Stimulated activated CD4-positive, alpha-beta T cell treated with anti-CD3 and anti-CD28 coated beads, Interleukin-4, amount 100 ng/mL, for 4 hours (primary cell): ENCODE results near the gene EZR.

ENCODE experiments used
- DNase-seq, 2 experiments: peaks; one replicate each; pipeline ENCODE4 v3.0.0-alpha.2; 2020

Gene EZR

DNA sequence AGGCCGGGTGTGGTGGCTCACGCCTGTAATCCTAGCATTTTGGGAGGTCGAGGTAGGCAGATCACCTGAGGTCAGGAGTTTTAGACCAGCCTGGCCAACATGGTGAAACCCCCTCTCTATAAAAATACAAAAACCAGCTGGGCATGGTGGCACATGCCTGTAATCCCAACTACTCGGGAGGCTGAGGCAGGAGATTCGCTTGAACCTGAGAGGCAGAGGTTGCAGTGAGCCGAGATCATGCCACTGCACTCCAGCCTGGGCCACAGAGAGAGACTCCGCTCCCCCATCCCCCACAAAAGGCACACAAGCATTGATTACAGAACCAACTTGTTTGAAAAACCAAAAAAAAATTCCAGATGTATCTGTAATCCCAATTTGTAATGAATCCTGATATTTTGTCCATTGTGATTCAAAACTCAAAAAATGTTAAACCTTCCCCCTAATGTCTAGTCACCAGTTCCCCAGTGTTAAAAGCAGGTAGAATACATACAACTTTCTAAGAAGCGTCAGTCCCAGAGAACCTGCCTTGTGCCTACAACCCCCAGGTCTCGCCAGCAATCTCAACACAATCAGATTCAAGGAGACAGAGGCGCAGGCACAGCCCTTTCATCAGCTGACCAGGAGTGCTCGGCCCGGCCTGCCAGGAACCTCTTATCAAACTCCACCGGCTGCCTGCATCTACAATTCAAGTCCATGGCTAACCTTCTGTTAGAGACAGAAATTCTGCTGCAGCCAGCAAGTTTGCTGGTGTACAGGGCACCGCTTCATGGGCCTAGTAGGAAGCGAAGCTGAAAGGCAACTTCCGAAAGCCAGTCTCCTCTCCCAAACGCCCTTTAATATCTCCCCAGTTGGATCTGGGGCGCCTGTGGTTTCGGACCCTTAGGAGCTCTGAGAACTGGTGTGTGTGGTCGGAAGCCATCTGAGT lies 2.1 kb downstream of the EZR start:
- DNase-seq, result no peak

GRCh38 chr6:158816329-158816728 lies 2.8 kb downstream of the EZR start:
- DNase-seq, result no peak

DNA sequence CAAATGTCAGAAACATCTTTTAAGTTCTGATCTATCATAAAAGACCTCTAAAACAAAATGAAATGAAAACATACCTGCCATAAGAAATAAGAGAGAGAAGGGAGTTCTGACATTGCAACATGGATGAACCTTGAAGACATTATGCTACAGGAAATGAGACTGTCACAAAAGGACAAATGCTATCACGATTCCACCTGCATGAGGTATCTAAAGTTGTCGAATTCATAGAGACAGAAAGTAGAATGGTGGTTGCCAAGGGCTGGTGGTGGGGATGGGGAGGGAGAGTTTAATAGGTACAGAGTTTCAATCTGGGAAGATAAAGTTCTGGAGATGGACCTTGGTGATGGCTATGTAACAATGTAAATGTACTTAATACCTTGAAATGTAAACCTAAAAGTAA lies 3.3 kb downstream of the EZR start:
- DNase-seq, result no peak

DNA sequence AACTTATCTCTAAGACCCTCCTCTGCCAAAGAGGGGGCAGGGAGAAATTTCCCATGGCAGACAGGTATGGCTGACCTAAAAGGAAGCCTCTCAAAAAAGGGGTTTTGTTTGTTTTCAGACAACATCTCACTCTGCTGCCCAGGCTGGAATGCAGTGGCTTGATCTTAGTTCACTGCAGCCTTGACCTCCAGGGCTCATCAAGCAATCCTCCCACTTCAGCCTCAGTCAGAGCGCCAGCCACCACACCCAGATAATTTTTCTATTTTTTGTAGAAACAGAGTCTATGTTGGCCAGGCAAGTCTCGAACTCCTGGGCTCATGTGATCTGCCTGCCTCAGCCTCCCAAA lies 3.8 kb downstream of the EZR start:
- DNase-seq, result no peak

- no peak for DNase-seq
Measured at GRCh38 chr6:158813032-158813431, 6.1 kb downstream of the EZR start.

GRCh38 chr6:158812611-158813010 lies 6.6 kb downstream of the EZR start:
- DNase-seq, result no peak

GRCh38 chr6:158810155-158811095 lies 8.7 kb downstream of the EZR start:
- no peak for DNase-seq

DNA sequence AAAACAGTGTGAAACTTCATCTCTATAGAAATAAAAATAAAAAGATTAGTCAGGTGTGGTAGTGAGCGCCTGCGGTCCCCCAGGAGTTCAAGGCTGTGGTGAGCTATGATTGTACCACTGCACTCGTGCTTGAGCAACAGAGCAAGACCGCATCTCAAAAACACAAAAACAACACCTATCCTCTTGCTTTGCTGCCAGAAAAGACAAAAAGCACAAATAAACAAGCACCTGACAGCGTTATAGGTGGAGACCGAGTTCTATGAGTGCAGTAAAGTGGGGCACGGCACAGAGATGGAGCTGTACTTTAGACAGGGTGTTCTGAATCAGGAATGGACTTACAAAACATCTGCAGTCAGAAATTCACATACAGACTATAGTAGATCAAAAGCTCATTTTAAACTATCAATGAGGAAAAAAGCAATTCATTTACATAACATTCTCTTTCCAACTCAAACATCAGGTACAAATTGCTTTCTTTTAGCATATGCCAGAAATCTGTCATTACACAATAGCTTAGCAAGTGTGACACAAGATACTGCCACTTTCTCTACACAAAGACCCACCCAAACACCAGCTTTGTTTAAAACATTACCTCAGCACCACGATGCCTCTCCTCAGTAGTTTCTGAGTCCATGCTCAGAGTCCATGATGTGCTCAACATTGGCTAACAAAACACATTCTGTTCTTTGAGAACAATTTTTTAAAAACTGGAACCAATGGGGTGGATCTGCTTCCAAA lies 10.1 kb downstream of the EZR start:
- no peak for DNase-seq

DNA sequence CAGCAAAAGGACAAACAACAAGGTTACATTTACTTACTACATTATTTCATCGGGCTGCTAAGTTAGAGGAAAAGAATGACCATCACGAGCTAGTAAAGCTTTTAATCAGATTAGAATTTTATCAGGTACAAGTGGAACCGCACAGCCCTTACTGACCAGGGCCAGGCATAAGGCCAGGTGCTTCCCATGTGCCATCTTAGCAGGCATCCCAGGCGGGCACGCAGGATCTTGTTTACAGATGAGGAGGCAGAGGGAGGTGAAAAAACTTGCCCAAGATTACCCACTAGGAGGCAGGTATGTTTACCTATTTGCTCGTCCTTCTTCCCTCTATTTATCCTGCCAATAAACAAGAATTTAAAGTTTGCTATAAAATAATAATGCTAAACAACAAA lies 10.7 kb downstream of the EZR start:
- no peak for DNase-seq

DNA sequence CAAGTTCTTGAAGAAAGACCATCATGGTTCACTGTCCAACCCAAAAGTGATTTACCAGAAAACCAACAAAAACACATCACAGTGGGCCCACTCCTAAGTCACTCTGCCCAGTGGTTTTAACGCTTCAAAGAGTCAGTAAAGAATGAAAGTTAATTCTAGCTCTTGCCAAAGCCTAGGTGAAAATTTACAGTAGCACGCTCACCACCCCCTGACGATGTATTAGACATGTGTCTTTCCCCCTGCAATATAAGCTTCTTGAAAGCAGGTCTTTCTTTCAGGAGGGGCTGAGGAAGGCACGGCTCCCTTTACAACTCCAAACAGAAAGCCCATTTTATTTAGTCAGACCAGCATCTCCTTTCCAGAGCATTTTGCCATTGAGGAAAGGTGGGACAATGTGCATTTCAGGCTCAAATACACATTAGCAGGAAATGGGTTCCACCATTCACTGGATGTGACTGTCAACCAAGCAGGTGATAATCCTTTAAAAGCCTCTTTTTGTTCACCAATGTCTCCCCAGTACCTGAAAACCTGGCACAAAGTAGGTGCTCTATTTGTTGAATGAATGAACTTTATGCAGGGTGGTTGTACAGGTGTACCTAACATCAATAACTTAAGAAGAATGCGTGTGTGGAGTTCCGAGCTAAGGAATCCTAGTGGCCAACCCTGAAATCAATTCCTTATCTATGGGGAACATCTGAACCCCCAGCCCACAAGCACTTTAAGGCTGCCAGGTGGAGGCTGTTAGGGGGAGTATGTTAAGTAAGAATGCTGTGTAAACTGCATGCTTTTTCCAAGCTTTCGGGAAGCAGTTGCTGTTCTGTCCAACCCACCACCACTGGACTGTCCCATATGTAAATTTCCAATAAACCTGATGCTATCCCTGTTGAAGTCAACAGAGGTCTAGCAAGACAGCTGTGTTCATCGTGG lies 11.4 kb downstream of the EZR start:
- DNase-seq, result no peak

- DNase-seq, result no peak
Measured at GRCh38 chr6:158805698-158806377, 13.3 kb downstream of the EZR start.

DNA sequence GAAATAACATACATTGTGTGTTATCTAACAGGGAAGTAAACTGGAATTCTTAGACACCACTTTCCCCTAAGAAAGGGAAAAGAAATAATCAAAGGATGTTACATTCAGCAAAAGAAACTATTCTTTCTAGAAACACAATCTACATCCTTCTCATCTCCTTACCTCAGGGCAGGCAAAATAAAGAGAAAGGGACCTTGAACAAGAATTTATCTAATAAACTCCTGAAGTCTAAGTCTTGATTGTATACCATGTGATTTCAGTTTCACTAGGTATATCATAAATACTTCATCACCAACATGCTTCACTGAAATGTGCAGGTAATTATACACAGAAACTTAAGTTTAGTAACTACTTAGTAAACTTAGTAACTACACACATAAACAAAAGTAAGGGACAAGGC lies 15.0 kb downstream of the EZR start:
- DNase-seq, result no peak

- no peak for DNase-seq
Measured at GRCh38 chr6:158803733-158804143, 15.4 kb downstream of the EZR start.

DNA sequence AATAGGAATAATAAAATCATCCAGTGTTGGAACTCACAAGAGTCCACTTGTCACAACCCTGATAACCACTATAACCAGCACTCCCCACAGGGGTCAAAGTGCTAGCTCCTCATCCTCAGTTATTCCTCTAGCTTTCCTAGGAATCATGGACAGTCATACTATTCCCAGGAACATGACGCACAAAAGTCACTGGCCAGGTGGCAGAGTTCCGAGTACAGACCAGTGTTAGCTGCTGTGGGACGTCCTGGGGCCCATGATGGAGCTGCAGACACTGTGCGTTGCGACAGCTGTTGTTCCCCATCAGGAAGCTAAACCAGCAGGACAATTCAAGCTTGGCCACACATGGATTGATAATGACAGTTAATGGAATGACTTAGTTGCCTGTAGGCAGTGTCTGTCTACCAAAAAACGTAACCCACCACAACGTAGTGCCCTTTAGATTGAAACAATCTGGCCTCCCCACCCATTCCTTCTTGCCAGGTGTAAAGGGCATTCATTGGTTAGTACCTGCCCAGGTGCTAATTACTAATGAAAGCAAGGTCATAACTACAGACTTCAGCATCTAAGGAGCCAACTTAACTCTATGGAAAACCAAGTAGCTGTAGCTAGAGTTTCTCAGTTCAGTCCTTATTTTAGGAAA lies 17.4 kb downstream of the EZR start:
- DNase-seq, result no peak

DNA sequence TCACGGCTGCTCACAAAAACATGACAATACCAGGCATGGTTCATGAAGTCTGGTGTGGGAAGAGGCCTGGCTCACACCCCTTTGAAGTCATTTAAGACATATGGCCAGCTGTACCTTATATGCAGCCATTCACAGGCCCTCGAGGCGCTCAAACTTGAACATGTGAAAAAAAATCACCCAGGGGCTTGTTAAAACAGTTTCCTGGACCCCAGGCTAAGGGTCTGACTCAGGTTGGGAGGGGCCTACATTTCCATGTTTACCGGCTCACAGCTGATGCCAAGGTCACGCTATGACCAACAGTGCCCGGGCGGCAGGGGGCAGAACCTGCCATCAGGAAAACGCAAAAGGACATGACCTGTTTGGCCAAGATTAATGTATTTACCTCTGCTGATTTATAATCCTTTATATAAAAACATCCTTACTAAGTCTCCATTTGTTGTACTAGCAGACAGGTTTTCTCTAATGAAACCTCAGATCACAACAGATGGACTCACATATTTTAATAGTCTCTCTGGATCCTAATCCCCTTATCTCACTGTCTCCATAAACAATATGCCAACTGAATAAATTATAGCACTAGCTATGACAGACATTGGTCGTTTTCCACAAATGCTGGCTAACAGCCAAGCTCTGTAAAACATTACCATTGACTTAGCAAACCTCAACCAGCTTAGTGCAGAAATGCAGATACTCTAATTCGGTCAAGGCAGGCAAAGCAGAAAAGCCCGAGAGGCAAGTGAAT lies 19.9 kb downstream of the EZR start:
- no peak for DNase-seq

GRCh38 chr6:158798311-158798710 lies 20.9 kb downstream of the EZR start:
- DNase-seq, result no peak

GRCh38 chr6:158797331-158798310 lies 21.5 kb downstream of the EZR start:
- no peak for DNase-seq

DNA sequence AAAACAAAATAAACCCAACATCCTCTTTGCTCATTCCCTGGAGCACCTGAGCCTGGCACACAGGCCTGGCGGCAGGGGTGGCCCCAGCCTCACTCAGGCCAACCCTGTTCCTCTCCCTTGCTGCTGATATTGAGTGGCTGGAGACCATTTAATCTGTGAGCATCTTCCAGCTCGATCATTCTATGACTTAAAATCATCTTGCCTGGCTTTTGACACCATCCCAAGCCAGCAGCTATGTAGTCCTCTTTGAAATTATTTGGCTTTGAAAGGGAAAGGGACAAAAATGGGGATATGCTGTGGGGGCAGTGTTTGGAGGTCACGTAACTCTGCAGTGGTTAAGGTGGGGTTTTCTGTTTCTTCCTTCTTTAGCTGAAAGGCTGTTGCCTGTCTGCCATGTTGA lies 22.8 kb downstream of the EZR start:
- DNase-seq, result no peak

- no peak for DNase-seq
Measured at GRCh38 chr6:158795516-158795915, 23.7 kb downstream of the EZR start.
